Measurements from ENCODE around the gene GJE1.

DNA sequence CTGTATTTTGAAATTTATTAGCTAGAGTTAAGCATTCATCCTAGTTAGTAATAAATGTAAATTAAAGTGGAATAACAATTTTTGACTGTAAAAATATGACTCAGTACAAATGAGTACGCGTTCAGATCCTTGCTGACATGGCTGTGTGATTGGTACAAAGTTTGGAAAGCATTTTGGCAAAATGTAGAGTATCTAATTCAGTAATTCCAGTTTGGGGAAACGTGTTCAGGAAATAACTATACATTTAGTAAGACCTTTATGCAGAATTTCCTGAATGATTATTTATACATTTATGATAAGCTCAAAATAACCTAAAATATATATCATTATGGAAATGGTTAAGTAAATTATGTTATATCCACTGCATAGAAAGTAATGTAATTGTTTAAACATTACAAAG, 22.4 kb downstream of the GJE1 start:
- TF ChIP-seq, protein P1, sequence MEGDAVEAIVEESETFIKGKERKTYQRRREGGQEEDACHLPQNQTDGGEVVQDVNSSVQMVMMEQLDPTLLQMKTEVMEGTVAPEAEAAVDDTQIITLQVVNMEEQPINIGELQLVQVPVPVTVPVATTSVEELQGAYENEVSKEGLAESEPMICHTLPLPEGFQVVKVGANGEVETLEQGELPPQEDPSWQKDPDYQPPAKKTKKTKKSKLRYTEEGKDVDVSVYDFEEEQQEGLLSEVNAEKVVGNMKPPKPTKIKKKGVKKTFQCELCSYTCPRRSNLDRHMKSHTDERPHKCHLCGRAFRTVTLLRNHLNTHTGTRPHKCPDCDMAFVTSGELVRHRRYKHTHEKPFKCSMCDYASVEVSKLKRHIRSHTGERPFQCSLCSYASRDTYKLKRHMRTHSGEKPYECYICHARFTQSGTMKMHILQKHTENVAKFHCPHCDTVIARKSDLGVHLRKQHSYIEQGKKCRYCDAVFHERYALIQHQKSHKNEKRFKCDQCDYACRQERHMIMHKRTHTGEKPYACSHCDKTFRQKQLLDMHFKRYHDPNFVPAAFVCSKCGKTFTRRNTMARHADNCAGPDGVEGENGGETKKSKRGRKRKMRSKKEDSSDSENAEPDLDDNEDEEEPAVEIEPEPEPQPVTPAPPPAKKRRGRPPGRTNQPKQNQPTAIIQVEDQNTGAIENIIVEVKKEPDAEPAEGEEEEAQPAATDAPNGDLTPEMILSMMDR (conservative IDR thresholded peaks at IDR 0.05): no peak
- TF ChIP-seq ZFX (IDR thresholded peaks at IDR 0.05): no peak

Measured in C4-2B (cell line).